ENCODE data around the gene SSTR3.

Gene SSTR3

GRCh38 chr22:37162221-37163095 is 49.8 kb downstream of the SSTR3 start:
- H3K9me3 ChIP-seq, result no peaks in the 10 kb centered on the region
- H3K4me3 ChIP-seq (ENCODE audit: low read depth, low read length), result no peak overlapping the region
- H3K27me3 ChIP-seq, result no peaks in the 10 kb centered on the region
- H3K4me1 ChIP-seq, result peaks cover 18% of the 10 kb centered on the region
- TF ChIP-seq, protein P1, sequence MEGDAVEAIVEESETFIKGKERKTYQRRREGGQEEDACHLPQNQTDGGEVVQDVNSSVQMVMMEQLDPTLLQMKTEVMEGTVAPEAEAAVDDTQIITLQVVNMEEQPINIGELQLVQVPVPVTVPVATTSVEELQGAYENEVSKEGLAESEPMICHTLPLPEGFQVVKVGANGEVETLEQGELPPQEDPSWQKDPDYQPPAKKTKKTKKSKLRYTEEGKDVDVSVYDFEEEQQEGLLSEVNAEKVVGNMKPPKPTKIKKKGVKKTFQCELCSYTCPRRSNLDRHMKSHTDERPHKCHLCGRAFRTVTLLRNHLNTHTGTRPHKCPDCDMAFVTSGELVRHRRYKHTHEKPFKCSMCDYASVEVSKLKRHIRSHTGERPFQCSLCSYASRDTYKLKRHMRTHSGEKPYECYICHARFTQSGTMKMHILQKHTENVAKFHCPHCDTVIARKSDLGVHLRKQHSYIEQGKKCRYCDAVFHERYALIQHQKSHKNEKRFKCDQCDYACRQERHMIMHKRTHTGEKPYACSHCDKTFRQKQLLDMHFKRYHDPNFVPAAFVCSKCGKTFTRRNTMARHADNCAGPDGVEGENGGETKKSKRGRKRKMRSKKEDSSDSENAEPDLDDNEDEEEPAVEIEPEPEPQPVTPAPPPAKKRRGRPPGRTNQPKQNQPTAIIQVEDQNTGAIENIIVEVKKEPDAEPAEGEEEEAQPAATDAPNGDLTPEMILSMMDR (IDR thresholded peaks at IDR 0.05; ENCODE audit: low read depth, low read length), result no peak
- DNase-seq, result no peak
- no peaks in the 10 kb centered on the region for H3K36me3 ChIP-seq

GRCh38 chr22:37161443-37161842 is 50.8 kb downstream of the SSTR3 start:
- H3K4me3 ChIP-seq (ENCODE audit: low read depth, low read length), result no peak overlapping the region
- peaks cover 18% of the 10 kb centered on the region for H3K4me1 ChIP-seq
- TF ChIP-seq, protein P1 (IDR thresholded peaks at IDR 0.05; ENCODE audit: low read depth, low read length), result no peak
- no peaks in the 10 kb centered on the region for H3K27me3 ChIP-seq
- H3K9me3 ChIP-seq, result no peaks in the 10 kb centered on the region
- DNase-seq, result peak; percentile 61
- no peaks in the 10 kb centered on the region for H3K36me3 ChIP-seq

- no peak for DNase-seq
- Histone ChIP-seq H3K4me3 (ENCODE audit: low read depth, low read length) (no peak overlapping the region), H3K9me3 (no peaks in the 10 kb centered on the region), H3K36me3 (no peaks in the 10 kb centered on the region), H3K27me3 (no peaks in the 10 kb centered on the region), H3K4me1 (peaks cover 6% of the 10 kb centered on the region; the same call in 1 of the 2 replicates)
- TF ChIP-seq, protein P1 (IDR thresholded peaks at IDR 0.05; ENCODE audit: low read depth, low read length), result no peak
Observed at GRCh38 chr22:37160027-37160426, 52.2 kb downstream of the SSTR3 start.

DNA sequence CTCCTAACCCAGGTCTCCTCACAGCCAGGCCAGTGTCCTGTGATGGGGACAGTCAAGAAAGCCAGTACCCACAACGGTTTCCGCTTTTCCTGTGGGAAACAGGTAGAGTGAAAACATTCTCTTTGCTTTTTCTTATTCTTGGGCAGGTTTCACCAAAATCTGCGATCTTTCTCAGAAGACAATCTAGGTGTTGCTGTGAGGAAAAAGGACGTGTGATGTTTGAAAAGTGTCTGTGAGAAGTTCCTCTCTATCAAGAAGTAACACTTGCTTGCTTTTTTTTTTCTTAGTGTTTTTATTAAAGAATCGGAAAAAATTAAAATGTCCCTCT is 53.4 kb downstream of the SSTR3 start:
- Histone ChIP-seq H3K27me3 (no peaks in the 10 kb centered on the region), H3K4me3 (ENCODE audit: low read depth, low read length) (no peak overlapping the region), H3K9me3 (no peaks in the 10 kb centered on the region), H3K4me1 (no peaks in the 10 kb centered on the region), H3K36me3 (no peaks in the 10 kb centered on the region)
- no peak for DNase-seq
- TF ChIP-seq, protein P1 (IDR thresholded peaks at IDR 0.05; ENCODE audit: low read depth, low read length), result no peak

- TF ChIP-seq, protein P1 (IDR thresholded peaks at IDR 0.05; ENCODE audit: low read depth, low read length), result no peak
- no peaks in the 10 kb centered on the region for H3K4me1 ChIP-seq
- no peak for DNase-seq
- no peaks in the 10 kb centered on the region for H3K27me3 ChIP-seq
- no peaks in the 10 kb centered on the region for H3K36me3 ChIP-seq
- no peak overlapping the region for H3K4me3 ChIP-seq (ENCODE audit: low read depth, low read length)
- H3K9me3 ChIP-seq, result no peaks in the 10 kb centered on the region
Observed at GRCh38 chr22:37157516-37158285, 54.6 kb downstream of the SSTR3 start.
